T-helper 2 cell (primary cell): ENCODE data around the gene ZACN.

Source experiments
- DNase-seq, 5 experiments: peaks; one replicate each; pipeline versions ENCODE4 v3.0.0 to v3.0.0-alpha.2; 2012 to 2022

The ZACN gene

GRCh38 chr17:76104140-76104895 lies 25.3 kb downstream of the ZACN start:
- no peak for DNase-seq

- DNase-seq = no peak
Measured at GRCh38 chr17:76104896-76105231, 25.9 kb downstream of the ZACN start.

- DNase-seq = no peak
Measured at GRCh38 chr17:76106703-76107102, 27.7 kb downstream of the ZACN start.

- peak in 1 of 5 experiments; percentile 21 for DNase-seq
Measured at GRCh38 chr17:76107509-76107908, 28.5 kb downstream of the ZACN start.

- no peak for DNase-seq
Measured at GRCh38 chr17:76111956-76112355, 33.0 kb downstream of the ZACN start.

- no peak for DNase-seq
Measured at GRCh38 chr17:76115138-76115754, 36.3 kb downstream of the ZACN start.

- no peak for DNase-seq
Measured at GRCh38 chr17:76119409-76120371, 40.7 kb downstream of the ZACN start.

GRCh38 chr17:76120658-76121008 lies 41.7 kb downstream of the ZACN start:
- DNase-seq = no peak

GRCh38 chr17:76121932-76122430 lies 43.0 kb downstream of the ZACN start:
- no peak for DNase-seq

- DNase-seq = no peak
Measured at GRCh38 chr17:76122431-76123190, 43.6 kb downstream of the ZACN start.

- DNase-seq = no peak
Measured at GRCh38 chr17:76123191-76123499, 44.2 kb downstream of the ZACN start.

GRCh38 chr17:76123749-76124581 lies 45.0 kb downstream of the ZACN start:
- DNase-seq = no peak

- DNase-seq = no peak
Measured at GRCh38 chr17:76124582-76125390, 45.8 kb downstream of the ZACN start.

GRCh38 chr17:76125391-76125675 lies 46.4 kb downstream of the ZACN start:
- DNase-seq = no peak

GRCh38 chr17:76125922-76126321 lies 46.9 kb downstream of the ZACN start:
- no peak for DNase-seq

GRCh38 chr17:76130473-76130872 lies 51.5 kb downstream of the ZACN start:
- DNase-seq = no peak

- DNase-seq = no peak
Measured at GRCh38 chr17:76131051-76131691, 52.2 kb downstream of the ZACN start.

GRCh38 chr17:76131692-76132573 lies 53.0 kb downstream of the ZACN start:
- no peak for DNase-seq
